GM19239 (cell line): ENCODE results near the gene DDI1.
"Not testable (repeated sequence)": the region's sequence is repeated elsewhere in the genome, so short reads cannot be mapped to it uniquely, and the experiment has no call there.

Experiments used
- DNase-seq: peaks from one replicate; pipeline ENCODE4 v3.0.0; 2011; ENCODE audit warnings: low spot score; ENCODE audit not compliant: insufficient read length
- FAIRE-seq: peaks from 2 replicates; lab custom pipeline; 2011; peaks lifted over from hg19 to GRCh38; lab: Jason Lieb, UNC

The DDI1 gene

DNA sequence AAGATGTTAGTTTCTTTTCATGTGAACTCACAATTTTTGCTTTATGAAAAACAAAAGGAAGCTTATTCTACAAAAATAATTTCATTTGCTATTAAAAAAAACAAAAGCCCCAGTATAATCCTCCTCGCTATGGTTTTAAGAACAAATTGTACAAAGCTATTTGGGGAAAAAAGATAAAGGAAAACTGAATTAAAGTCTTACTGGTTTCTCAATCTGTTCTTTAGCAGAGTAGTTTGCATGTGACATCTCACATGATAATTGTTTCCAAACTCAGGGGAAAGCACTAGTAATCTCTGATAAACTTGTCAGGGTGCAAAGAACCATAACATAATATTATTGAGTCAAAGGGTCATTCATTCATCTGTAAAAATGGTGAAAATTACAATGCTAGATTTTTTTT, 2.9 kb upstream of the DDI1 start:
- FAIRE-seq: no peak

GRCh38 chr11:104036995-104037394, 555 bp downstream of the DDI1 start:
- no peak for FAIRE-seq
- no peak for DNase-seq

More for the DNA sequence above, 2.9 kb upstream of the DDI1 start:
- DNase-seq: no peak

GRCh38 chr11:104041792-104042191, 5.4 kb downstream of the DDI1 start:
- DNase-seq (no peak), FAIRE-seq (no peak)

DNA sequence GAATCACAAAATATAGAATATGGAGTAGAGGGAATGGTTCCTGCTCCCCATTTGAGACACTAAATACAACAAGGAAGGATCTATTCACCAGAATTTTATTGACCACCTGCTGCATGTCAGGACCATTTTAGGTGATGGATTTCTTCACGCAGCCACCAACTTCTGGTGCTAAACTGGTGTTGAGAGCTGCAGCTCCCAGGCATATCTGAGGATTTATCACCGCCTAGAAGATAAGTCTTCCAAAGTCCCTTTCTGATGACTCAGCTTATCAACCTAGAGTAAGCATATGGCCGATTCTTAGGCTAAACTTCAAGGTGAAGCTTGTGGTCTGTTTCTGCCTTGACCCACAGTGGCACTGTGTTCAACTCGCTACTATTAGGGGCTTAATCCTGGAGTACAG, 6.7 kb downstream of the DDI1 start:
- FAIRE-seq (no peak), DNase-seq (no peak)

DNA sequence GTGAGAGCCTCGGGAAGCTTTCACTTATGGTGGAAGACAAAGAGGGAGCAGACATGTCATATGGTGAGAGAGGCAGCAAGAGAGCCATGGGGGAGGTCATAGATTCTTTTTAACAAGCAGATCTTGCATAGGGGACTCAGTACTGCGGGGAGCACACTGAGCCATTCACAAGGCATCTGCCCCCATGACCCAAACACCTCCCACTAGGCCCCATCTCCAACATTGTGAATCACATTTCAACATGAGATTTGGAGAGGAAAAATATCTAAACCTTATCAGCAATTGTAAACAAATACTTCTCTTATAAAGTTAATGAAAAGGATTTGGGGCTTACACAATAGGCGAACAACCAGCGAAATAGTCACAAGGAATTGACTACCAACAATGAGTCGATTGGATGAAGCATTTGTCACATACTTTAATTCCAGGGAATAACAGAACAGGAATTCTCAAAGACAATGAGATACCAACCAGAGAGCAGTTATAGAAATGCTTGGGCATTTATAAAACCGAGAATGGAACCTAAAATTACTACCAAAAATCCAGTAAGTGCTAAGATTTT, 7.3 kb downstream of the DDI1 start:
- no peak for DNase-seq
- FAIRE-seq: no peak

DNA sequence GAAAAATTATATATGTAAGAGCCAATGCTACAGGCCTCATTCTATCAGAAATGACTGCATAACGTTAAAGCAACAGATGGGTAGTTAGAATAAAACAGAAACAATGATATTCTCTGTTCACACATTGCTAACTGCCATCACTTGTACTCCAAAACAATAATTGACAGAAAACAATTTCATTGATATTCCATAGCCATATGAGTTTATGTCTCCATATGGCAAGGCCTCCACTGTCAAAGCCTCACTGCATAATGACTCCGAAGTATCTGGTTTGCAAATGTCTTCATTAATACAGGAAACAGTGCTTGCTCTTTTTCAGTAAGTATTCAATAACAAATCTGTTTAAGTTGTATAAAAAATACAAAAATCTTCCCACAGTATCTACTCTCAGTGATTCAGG, 9.9 kb downstream of the DDI1 start:
- DNase-seq (no peak), FAIRE-seq (no peak)

GRCh38 chr11:104046858-104047257, 10.4 kb downstream of the DDI1 start:
- FAIRE-seq, DNase-seq: not testable (repeated sequence)

DNA sequence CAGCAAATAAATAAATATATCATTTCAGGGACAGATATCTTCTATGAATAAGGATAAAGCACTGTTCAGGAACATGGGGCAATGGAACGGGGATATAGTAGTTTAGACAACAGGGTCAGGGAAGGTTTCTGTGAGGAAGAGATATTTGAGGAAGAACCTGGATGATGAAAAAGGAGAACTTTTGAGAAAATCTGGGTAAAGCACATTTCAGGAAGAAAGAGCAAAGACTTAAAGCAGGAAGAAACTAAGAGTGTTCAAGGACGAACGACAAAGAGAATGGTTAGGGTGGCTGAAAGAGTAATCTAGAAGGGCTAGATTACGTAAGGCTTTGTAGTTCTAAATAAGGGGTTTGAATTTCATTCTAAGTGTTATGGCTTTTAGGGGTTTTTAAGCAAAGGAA, 12.7 kb downstream of the DDI1 start:
- DNase-seq (no peak), FAIRE-seq (no peak)

- FAIRE-seq (no peak), DNase-seq (no peak)
These were observed 15.3 kb downstream of the DDI1 start for GRCh38 chr11:104051778-104052177.

DNA sequence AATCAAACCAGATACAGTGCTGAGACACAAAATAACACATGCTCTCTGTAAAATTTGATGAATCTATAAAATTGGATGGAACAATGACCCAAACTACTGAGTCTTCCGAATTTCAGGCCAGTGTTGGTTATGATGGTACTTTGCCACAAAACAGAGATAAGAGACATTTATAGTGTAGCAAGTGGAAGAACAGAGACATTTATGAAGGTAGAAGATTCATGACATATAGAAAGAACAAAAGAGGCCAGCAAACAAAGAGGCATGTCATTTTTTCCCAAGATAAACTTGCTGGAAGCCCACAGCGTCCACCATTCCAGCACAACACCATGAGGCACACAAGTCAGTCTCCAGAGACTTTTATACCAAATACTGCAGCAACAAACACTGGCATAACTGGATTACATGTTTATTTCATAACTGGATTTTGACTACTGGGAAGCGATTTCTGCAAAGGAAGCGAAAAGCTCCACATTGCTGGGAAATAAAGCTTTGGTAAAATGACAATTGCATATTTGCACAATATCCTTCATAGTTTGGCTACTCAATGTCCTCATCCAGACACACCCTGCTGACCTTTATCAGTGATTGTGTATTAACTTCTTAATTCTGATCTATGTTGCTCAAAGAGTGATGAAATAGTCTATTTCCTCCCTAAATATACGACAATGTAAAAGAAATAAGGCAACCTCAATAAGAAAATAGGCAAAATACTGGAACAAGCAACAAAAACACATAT, 17.5 kb downstream of the DDI1 start:
- FAIRE-seq (no peak), DNase-seq (no peak)

DNA sequence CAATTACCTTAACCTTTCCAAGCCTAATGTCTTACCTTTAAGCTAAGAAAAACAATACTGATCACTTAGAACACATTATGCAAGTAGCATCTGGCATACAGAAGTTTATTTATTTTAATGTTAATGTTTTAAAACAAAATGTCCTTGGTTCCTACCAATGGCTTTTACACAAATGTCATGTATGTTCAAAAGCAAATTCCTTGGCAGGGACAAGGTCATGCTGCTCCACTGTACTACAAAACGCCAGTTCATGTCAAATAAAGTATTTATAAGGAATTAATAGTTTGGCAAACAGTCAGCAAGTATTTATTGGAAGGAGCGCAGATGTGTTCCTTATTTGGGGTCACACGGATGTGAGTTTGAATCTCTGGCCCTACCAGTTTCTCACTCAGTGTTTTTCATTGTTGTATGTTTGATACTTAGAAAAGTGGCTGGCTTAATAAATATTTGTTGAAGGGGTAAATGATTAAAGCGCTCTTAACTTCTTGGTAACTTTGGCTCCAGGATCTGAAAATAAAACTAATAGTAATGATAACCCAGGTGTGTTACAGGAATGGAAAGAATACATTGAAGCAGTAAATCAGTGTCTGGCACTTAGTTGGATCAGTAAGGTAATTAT, 18.6 kb downstream of the DDI1 start:
- no peak for DNase-seq
- no peak for FAIRE-seq

- DNase-seq: no peak
- FAIRE-seq: no peak
These were observed 19.2 kb downstream of the DDI1 start for GRCh38 chr11:104055596-104055995.

DNA sequence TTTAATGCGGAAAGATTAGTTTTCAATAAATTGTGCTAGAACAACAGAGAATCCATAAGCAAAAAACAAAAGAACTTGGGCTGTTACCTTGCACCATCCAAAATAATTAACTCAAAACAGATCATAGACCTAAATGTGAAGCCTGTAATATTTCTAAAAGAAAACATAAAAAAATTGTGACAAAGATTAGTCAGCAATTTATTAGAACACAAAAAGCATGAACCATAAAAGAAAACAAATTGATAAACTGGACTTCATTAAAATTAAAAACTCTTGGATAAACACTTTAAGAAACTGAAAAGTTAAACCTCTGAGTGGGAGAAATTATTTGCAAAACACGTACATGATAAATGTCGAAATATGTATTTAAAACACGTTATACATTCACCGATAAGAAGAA, 21.5 kb downstream of the DDI1 start:
- no peak for DNase-seq
- no peak for FAIRE-seq

- DNase-seq: no peak
- FAIRE-seq: no peak
These were observed 22.2 kb downstream of the DDI1 start for GRCh38 chr11:104058680-104059079.

DNA sequence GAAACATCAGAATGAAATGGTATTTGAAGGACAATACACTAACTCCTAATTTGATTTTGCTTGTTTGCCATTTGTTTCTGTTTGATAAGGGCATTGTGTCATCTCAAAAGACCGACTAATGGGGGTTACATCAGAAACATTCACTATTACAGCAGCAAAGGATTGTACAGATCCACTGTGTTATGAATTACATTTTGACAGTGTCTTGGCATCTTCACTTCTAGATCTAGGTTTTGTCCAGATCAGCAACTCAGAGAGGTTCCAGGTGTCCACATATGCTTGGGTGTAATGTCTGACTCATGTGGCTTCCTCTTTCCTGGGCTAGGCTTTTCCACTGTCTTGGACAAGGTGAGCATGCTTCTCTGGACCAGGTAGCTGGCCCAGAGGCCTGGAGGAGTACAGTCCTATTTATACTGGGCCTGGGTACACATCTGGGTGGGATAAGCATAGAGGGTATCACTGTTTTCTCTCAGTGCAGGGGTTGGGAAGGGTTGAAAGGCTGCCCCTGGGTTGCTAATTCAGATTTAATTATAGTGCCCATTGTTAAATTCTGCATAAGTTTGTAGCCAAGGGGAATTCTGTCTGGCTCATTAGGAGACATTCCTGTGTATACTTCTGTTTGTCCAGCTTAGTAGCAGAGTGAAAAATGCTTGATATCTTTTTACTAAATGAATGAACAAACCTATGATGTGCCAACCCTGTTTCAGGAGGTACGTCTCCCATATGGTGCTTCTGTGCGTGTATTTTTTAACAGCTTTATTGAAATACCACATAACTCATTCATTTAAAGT, 23.8 kb downstream of the DDI1 start:
- DNase-seq (no peak), FAIRE-seq (no peak)

DNA sequence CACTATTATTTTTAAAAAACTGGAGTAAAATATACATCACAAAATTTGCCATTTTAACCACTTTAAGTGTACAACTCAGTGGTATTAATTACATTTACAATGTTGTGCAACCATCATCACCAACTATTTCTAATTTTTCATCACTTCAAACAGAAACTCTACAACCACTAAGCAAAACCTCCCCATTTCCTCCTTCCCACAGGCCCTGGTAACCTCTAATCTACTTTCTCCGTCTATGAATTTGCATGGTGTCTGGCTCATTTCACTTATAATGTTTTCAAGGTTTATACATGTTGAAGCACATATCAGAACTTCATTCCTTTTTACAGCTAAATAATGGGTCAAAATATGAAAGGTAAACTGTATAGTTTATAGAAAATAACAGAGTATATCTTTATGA, 24.4 kb downstream of the DDI1 start:
- no peak for DNase-seq
- no peak for FAIRE-seq

DNA sequence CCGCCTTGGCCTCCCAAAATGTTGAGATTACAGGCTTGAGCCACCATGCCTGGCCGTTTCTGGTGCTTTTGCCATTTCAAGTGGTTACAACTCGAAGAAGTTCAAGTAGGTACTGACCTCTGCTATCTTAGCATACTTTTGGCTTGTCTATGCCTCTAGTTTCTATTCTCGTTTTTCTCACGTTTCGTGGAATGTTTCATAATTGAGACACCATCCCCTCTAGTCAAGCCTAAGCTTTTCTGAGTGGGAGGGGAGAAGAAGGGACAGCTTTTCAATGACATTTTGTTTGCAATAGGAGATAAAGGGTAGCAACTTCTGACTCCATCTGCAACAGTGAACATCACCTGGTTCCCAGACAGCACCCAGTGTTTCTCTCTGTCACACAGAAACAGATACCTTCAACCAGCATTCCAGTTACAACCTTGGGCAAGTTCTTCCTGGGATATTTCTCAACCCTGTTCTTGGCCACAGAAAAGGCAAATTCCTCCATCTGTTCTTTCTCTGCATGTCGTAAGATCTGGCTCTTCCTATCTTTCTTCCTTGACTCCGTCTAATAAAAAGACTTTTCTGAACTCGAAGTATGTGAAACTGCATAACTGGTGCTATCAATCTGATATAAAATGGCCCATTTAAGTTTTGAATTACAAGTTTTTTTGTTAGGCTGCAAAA, 25.5 kb downstream of the DDI1 start:
- no peak for FAIRE-seq

GRCh38 chr11:104064034-104064630, 27.7 kb downstream of the DDI1 start:
- FAIRE-seq (no peak), DNase-seq (no peak)

More for the DNA sequence above, 25.5 kb downstream of the DDI1 start:
- DNase-seq: no peak

DNA sequence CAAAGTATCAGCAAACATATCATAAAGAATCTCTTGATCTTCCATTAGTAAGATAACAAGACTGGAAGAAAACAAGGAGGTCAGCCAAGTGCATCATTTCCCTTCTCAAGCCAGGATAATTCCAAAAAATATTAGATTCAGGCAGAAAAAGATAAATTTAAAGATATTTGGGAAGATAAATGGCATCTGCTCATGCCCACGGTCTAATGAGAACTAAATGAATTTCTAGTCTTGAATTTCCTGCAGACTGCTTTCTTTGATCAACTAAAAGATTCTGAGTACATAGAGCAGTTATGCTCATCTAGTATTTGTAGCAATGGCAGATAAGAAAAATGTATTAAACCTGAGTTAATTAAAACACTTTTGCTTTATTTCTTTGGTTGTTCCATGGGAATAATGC, 31.1 kb downstream of the DDI1 start:
- FAIRE-seq (no peak), DNase-seq (no peak)
